GM12878 (cell line): ENCODE measurements around the gene SHROOM1. TPM values are rescaled to one million over a fixed set of nuclear protein-coding genes. Genes with fewer than 3 reads are reported as not detected.

Experiments
- ATAC-seq: fragments of 200-7000 bp; cut with Tn5 transposase; 3 replicates; pipeline ENCODE4 v1.9.1; 2020; ENCODE audit warnings: mild to moderate bottlenecking, moderate library complexity
- BruUV-seq: library from RNA; stranded (reverse); fragments of 400-500 nt; replicated peaks from 2 replicates; lab custom pipeline; 2021; lab: Mats Ljungman, UMichigan
- CTCF ChIA-PET: fragments of 300-600 bp; sonication (Branson Sonifier 250); formaldehyde crosslinking; extraction: SDS; loops from one replicate; lab custom pipeline; 2021; ENCODE audit warnings: inconsistent platforms; lab: Yijun Ruan, JAX
- POLR2A ChIA-PET: fragments of 350-600 bp; formaldehyde crosslinking; extraction: SDS; loops from one replicate; lab custom pipeline; 2021; ENCODE audit warnings: inconsistent platforms; lab: Charles Lee
- RAD21 ChIA-PET: fragments of 300-600 bp; sonication (Branson Sonifier 250); formaldehyde crosslinking; loops from one replicate; lab custom pipeline; 2023; ENCODE audit warnings: antibody characterized with exemption; ENCODE audit not compliant: unreplicated experiment; lab: Charles Lee
- SMC1A ChIA-PET: fragments of 300-600 bp; sonication (Branson Sonifier 250); formaldehyde crosslinking; loops from one replicate; lab custom pipeline; 2023; ENCODE audit not compliant: unreplicated experiment, uncharacterized antibody; lab: Charles Lee
- DNase-seq: peaks from one replicate; pipeline ENCODE4 v3.0.0-alpha.2; 2011; ENCODE audit warnings: low read depth, low spot score
- FAIRE-seq: peaks from 3 replicates; lab custom pipeline; 2011; peaks lifted over from hg19 to GRCh38; lab: Jason Lieb, UNC
- H2AFZ ChIP-seq: 2 replicates; pipeline ENCODE4 v1.6.0; 2011; ENCODE audit warnings: low read depth, low read length, control low read depth; ENCODE audit not compliant: control insufficient read depth
- H3K27ac ChIP-seq: 2 replicates; pipeline ENCODE4 v1.5.1; 2011; ENCODE audit warnings: control low read depth; ENCODE audit not compliant: control insufficient read depth, insufficient read depth
- H3K27me3 ChIP-seq, 2 experiments: replicated peaks in 1 of 2; 2 replicates each; pipeline versions ENCODE4 v1.6.0 to v1.6.1; 2011; ENCODE audit warnings: low read length in 1 of 2; ENCODE audit not compliant: control insufficient read depth in 2 of 2, insufficient read depth in 2 of 2
- H3K36me3 ChIP-seq, 2 experiments: 2 replicates each; pipeline ENCODE4 v1.5.1; 2011; ENCODE audit warnings: low read length in 1 of 2; ENCODE audit not compliant: control insufficient read depth in 2 of 2, insufficient read depth in 2 of 2
- H3K4me1 ChIP-seq: 2 replicates; pipeline ENCODE4 v1.6.1; 2011; ENCODE audit warnings: mild to moderate bottlenecking, low read length, moderate library complexity, mixed read lengths; ENCODE audit not compliant: control insufficient read depth, insufficient read depth
- H3K4me2 ChIP-seq: 2 replicates; pipeline ENCODE4 v1.6.0; 2011; ENCODE audit warnings: control low read depth; ENCODE audit not compliant: control insufficient read depth, insufficient read depth
- H3K4me3 ChIP-seq: fragments of 200-600 bp; sonication (generic); 2 replicates; pipeline ENCODE4 v1.5.1; 2016
- H3K79me2 ChIP-seq: 2 replicates; pipeline ENCODE4 v1.6.0; 2011; ENCODE audit warnings: low read length; ENCODE audit not compliant: control insufficient read depth, insufficient read depth
- H3K9ac ChIP-seq: 2 replicates; pipeline ENCODE4 v1.8.0; 2011; ENCODE audit warnings: low read length, control low read depth, mixed read lengths; ENCODE audit not compliant: control insufficient read depth, insufficient read depth
- H3K9me3 ChIP-seq: replicated peaks from 3 replicates; pipeline ENCODE4 v1.5.1; 2011; ENCODE audit warnings: mild to moderate bottlenecking, low read length; ENCODE audit not compliant: control insufficient read depth, insufficient read depth
- H4K20me1 ChIP-seq: 2 replicates; pipeline ENCODE4 v1.6.0; 2011; ENCODE audit not compliant: control insufficient read depth, insufficient read depth
- DPF2 ChIP-seq: fragments of 450-650 bp; IDR thresholded peaks from 2 replicates; pipeline ENCODE4 v1.6.1; 2017; ENCODE audit warnings: mild to moderate bottlenecking
- GABPA ChIP-seq: IDR thresholded peaks from 2 replicates; pipeline ENCODE4 v1.6.1; 2014; ENCODE audit warnings: antibody characterized with exemption, low read depth, mild to moderate bottlenecking, inconsistent platforms
- GATAD2B ChIP-seq: fragments of 450-650 bp; conservative IDR thresholded peaks from 2 replicates; pipeline ENCODE4 v1.6.1; 2017; ENCODE audit warnings: low read depth, mild to moderate bottlenecking, moderate library complexity
- HDGF ChIP-seq: fragments of 450-650 bp; IDR thresholded peaks from 2 replicates; pipeline ENCODE4 v1.6.1; 2016; ENCODE audit warnings: antibody characterized with exemption
- KLF5 ChIP-seq: fragments of 450-650 bp; IDR thresholded peaks from 2 replicates; pipeline ENCODE4 v1.6.1; 2014; ENCODE audit warnings: mild to moderate bottlenecking; ENCODE audit not compliant: partially characterized antibody
- MEF2A ChIP-seq: IDR thresholded peaks from 2 replicates; pipeline ENCODE4 v1.6.1; 2011; ENCODE audit warnings: low read depth, mild to moderate bottlenecking, low read length, moderate library complexity; ENCODE audit not compliant: insufficient read depth
- RAD21 ChIP-seq: IDR thresholded peaks from 2 replicates; pipeline ENCODE4 v1.6.1; 2011; ENCODE audit warnings: mild to moderate bottlenecking, low read depth, low read length, moderate library complexity; ENCODE audit not compliant: insufficient read depth
- RBBP5 ChIP-seq: fragments of 200-600 bp; sonication (generic); conservative IDR thresholded peaks from 2 replicates; pipeline ENCODE4 v1.6.1; 2016
- STAT1 ChIP-seq: fragments of 450-650 bp; conservative IDR thresholded peaks from 2 replicates; pipeline ENCODE4 v1.6.1; 2014; ENCODE audit warnings: antibody characterized with exemption, mild to moderate bottlenecking
- TCF7 ChIP-seq: IDR thresholded peaks from 2 replicates; pipeline ENCODE4 v1.6.1; 2014; ENCODE audit warnings: antibody characterized with exemption, borderline replicate concordance
- ZSCAN29 ChIP-seq: fragments of 450-650 bp; IDR thresholded peaks from 2 replicates; pipeline ENCODE4 v1.6.1; 2017; ENCODE audit warnings: mild to moderate bottlenecking, moderate library complexity
- WGBS: methylation state at CpG from one replicate; pipeline ENCODE4 v1.1.6; 2016; ENCODE audit warnings: low lambda C conversion rate; ENCODE audit not compliant: insufficient replicate concordance, insufficient coverage; ENCODE audit errors: missing lambda C conversion rate; 5-methylcytosine and 5-hydroxymethylcytosine counted together
- in situ Hi-C: fragments of 300-500 bp; cut with MboI; formaldehyde crosslinking; loops from 9 replicates; pipeline ENCODE4 v1.14.3; 2018; ENCODE audit warnings: mixed read lengths
- intact Hi-C: fragments of 100-400 bp; cut with micrococcal nuclease; formaldehyde crosslinking; loops from one replicate; pipeline ENCODE4 v1.14.2; 2022; ENCODE audit not compliant: unreplicated experiment
- polyA plus RNA-seq, 11 experiments: library from polyadenylated mRNA; depleted of rRNA in 4 of 11; unstranded in 6 of 11; stranded (reverse) in 5 of 11; fragments of >200 nt; fragmentation: Nextera tagmentation in 4 of 11; fragmentation: Illumina TruSeq in 1 of 11; extraction: Ambion mirVana in 4 of 11; extraction: Trizol in 1 of 11; gene quantifications; 1 replicate in 1 of 11; 2 replicates in 10 of 11; pipeline versions ENCODE4 v1.2.1 to v1.2.3, GENCODE V29; 2011 to 2016; ENCODE audit warnings: inconsistent platforms in 2 of 11, missing spikeins in 2 of 11, low read depth in 1 of 11
- total RNA-seq, 4 experiments: library from RNA; depleted of rRNA in 3 of 4; stranded (reverse); fragments of >200 nt in 3 of 4; fragmentation: Illumina TruSeq in 1 of 4; extraction: Trizol in 1 of 4; gene quantifications; 2 replicates each; pipeline versions ENCODE4 v1.2.1 to v1.2.3, GENCODE V29; 2013 to 2021
- TF ChIP-seq, protein P1 (sequence below): IDR thresholded peaks from 2 replicates; pipeline ENCODE4 v1.6.1; 2011; ENCODE audit warnings: borderline replicate concordance, low read depth, mild to moderate bottlenecking, moderate library complexity, mixed read lengths, low read length; ENCODE audit not compliant: insufficient read depth; ENCODE audit errors: extremely low read length
- TF ChIP-seq, protein P2 (sequence below): IDR thresholded peaks from 2 replicates; pipeline ENCODE4 v1.6.1; 2012; ENCODE audit warnings: improper control_type of control experiment, low read depth, low read length; ENCODE audit not compliant: insufficient replicate concordance
- TF ChIP-seq, protein P3 (sequence below): IDR thresholded peaks from 2 replicates; pipeline ENCODE4 v1.6.1; 2012; ENCODE audit warnings: mild to moderate bottlenecking, low read depth, low read length

The SHROOM1 gene
- total and polyA plus RNA-seq, 10 of the 15 experiments (the other 5 are each of a cell fraction or from before 2014, with no cell fraction given): 0.05 to 3.9 (median 1.3) TPM

DNA sequence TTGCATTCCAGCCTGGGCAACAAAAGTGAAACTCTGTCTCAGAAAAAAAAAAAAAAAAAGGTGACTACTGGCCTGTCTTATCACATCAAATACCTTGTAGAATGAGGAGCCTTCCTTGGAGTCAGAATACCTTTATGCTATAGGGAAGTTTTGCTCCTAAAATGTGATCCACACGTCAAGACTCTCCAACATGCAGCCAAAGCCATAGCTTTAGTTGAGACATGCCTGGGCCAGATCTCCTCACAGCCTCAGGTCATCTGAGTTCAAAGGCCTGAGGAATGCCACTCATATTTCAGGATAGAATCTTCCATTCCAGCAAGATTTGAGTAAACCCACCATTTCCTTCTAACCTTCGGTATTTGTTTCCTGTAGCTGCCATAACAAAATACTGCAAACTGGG lies 31.1 kb downstream of the SHROOM1 start:
- POLR2A ChIA-PET: interaction anchor here (0.7 to 2.5 kb wide), 2 partner anchors 22 to 149 kb away, joined by 6 to 9 read pairs; partner anchors contain the start of gene SEPTIN8
- no TSS peak for BruUV-seq
- no peak overlapping the region for H3K9ac ChIP-seq
- in situ Hi-C loops: no loop called here
- intact Hi-C loops: no loop called here
- RAD21 ChIA-PET: interaction anchor here (0.7 to 2.1 kb wide), 3 partner anchors 26 to 270 kb away, joined by 3 to 6 read pairs (median 4); no protein-coding TSS in a partner anchor
- H2AFZ ChIP-seq: no peak overlapping the region
- H3K4me3 ChIP-seq: no peak overlapping the region
- no peak for DNase-seq
- H3K36me3 ChIP-seq: no peaks in the 10 kb centered on the region
- H3K4me2 ChIP-seq: no peak overlapping the region
- no peaks in the 10 kb centered on the region for H4K20me1 ChIP-seq
- H3K27me3 ChIP-seq: no peaks in the 10 kb centered on the region
- no peak for ATAC-seq
- H3K79me2 ChIP-seq: no peaks in the 10 kb centered on the region
- no peaks in the 10 kb centered on the region; the same call in 2 of the 3 replicates for H3K9me3 ChIP-seq
- H3K4me1 ChIP-seq: no peaks in the 10 kb centered on the region
- SMC1A ChIA-PET: interaction anchor here (1.4 to 5.5 kb wide), 5 partner anchors 10 to 61 kb away, joined by 3 to 44 read pairs (median 6); partner anchors contain the start of gene KIF3A
- 64% methylated on average over 2 of the region's 2 CpGs for WGBS
- CTCF ChIA-PET: interaction anchor here (1.0 kb wide), 1 partner anchor 45 kb away, joined by 3 read pairs; no protein-coding TSS in a partner anchor
- FAIRE-seq: no peak
- TF ChIP-seq RBBP5 (no peak), DPF2 (no peak), KLF5 (no peak), MEF2A (no peak), TCF7 (no peak), ZSCAN29 (no peak), GATAD2B (no peak), HDGF (no peak), GABPA (no peak), STAT1 (no peak), RAD21 (no peak)
- TF ChIP-seq, protein P1, sequence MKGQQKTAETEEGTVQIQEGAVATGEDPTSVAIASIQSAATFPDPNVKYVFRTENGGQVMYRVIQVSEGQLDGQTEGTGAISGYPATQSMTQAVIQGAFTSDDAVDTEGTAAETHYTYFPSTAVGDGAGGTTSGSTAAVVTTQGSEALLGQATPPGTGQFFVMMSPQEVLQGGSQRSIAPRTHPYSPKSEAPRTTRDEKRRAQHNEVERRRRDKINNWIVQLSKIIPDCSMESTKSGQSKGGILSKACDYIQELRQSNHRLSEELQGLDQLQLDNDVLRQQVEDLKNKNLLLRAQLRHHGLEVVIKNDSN: no peak
- TF ChIP-seq, protein P2, sequence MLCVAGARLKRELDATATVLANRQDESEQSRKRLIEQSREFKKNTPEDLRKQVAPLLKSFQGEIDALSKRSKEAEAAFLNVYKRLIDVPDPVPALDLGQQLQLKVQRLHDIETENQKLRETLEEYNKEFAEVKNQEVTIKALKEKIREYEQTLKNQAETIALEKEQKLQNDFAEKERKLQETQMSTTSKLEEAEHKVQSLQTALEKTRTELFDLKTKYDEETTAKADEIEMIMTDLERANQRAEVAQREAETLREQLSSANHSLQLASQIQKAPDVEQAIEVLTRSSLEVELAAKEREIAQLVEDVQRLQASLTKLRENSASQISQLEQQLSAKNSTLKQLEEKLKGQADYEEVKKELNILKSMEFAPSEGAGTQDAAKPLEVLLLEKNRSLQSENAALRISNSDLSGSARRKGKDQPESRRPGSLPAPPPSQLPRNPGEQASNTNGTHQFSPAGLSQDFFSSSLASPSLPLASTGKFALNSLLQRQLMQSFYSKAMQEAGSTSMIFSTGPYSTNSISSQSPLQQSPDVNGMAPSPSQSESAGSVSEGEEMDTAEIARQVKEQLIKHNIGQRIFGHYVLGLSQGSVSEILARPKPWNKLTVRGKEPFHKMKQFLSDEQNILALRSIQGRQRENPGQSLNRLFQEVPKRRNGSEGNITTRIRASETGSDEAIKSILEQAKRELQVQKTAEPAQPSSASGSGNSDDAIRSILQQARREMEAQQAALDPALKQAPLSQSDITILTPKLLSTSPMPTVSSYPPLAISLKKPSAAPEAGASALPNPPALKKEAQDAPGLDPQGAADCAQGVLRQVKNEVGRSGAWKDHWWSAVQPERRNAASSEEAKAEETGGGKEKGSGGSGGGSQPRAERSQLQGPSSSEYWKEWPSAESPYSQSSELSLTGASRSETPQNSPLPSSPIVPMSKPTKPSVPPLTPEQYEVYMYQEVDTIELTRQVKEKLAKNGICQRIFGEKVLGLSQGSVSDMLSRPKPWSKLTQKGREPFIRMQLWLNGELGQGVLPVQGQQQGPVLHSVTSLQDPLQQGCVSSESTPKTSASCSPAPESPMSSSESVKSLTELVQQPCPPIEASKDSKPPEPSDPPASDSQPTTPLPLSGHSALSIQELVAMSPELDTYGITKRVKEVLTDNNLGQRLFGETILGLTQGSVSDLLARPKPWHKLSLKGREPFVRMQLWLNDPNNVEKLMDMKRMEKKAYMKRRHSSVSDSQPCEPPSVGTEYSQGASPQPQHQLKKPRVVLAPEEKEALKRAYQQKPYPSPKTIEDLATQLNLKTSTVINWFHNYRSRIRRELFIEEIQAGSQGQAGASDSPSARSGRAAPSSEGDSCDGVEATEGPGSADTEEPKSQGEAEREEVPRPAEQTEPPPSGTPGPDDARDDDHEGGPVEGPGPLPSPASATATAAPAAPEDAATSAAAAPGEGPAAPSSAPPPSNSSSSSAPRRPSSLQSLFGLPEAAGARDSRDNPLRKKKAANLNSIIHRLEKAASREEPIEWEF: no peak
- TF ChIP-seq, protein P3, sequence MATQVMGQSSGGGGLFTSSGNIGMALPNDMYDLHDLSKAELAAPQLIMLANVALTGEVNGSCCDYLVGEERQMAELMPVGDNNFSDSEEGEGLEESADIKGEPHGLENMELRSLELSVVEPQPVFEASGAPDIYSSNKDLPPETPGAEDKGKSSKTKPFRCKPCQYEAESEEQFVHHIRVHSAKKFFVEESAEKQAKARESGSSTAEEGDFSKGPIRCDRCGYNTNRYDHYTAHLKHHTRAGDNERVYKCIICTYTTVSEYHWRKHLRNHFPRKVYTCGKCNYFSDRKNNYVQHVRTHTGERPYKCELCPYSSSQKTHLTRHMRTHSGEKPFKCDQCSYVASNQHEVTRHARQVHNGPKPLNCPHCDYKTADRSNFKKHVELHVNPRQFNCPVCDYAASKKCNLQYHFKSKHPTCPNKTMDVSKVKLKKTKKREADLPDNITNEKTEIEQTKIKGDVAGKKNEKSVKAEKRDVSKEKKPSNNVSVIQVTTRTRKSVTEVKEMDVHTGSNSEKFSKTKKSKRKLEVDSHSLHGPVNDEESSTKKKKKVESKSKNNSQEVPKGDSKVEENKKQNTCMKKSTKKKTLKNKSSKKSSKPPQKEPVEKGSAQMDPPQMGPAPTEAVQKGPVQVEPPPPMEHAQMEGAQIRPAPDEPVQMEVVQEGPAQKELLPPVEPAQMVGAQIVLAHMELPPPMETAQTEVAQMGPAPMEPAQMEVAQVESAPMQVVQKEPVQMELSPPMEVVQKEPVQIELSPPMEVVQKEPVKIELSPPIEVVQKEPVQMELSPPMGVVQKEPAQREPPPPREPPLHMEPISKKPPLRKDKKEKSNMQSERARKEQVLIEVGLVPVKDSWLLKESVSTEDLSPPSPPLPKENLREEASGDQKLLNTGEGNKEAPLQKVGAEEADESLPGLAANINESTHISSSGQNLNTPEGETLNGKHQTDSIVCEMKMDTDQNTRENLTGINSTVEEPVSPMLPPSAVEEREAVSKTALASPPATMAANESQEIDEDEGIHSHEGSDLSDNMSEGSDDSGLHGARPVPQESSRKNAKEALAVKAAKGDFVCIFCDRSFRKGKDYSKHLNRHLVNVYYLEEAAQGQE: no peak
- no peak overlapping the region for H3K27ac ChIP-seq
